ENCODE data around the gene FDXR. TPM values are rescaled to one million over a fixed set of nuclear protein-coding genes. Genes with fewer than 3 reads are reported as not detected.

FDXR gene
- total and polyA plus RNA-seq, 2 donors: 8.2 to 14.1 TPM

DNA sequence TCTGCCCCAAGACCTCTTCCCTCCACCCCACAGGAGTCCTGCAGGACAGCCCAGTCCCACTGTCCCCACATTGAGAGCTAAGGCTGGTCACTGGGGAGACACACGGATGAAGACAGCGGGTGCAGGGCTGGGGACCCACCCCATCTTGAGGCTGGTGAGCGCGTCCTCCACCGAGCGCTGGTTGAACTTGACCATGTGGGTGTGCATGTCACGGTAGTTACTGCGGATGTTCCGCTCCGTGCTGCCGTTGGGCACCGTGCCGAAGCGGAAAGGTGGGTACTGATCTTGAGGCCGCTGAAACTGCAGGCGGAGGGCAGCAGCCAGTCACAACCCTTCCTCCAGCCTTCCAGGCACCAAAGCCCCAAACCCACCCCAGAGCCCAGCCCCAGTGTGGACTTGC is 26.2 kb downstream of the FDXR start:
- no peak for DNase-seq (ENCODE audit: low read depth in 6 of 9, low spot score in 9 of 9)

DNA sequence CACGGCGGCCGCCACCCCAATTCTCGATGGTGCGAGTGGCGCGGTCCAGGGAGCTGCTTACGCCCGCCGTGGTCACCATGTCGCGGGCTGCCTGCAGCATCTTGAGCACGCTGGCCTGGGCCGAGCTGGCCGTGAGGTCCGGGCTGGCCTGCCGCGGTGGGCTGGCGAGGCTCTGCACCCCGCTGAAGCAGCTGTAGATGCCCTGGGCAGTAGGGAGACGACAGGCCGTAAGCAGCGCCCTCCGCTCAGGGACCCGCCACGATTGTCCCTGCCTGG is 29.5 kb downstream of the FDXR start:
- WGBS: 52% methylated on average over 26 of the region's 26 CpGs
- DNase-seq (ENCODE audit: low read depth in 6 of 9, low spot score in 9 of 9): no peak

More for the DNA sequence above, 26.2 kb downstream of the FDXR start:
- Histone ChIP-seq H3K4me1 (ENCODE audit: control insufficient read depth in 2 of 2, insufficient read depth in 2 of 2, low read length in 2 of 2) (peaks cover 0 to 4% of the 10 kb centered on the region in 2 donors), H3K4me3 (ENCODE audit: low read length in 2 of 2) (no peak overlapping the region), H3K27me3 (ENCODE audit: control insufficient read depth in 2 of 2, insufficient read depth in 1 of 2, low read length in 1 of 2) (peaks cover 20 to 54% of the 10 kb centered on the region in 2 donors), H3K9me3 (ENCODE audit: control insufficient read depth in 2 of 2, insufficient read depth in 1 of 2, low read length in 1 of 2) (peaks cover 0 to 1% of the 10 kb centered on the region in 2 donors), H3K36me3 (ENCODE audit: control insufficient read depth in 2 of 2, insufficient read depth in 2 of 2, low read length in 1 of 2) (no peaks in the 10 kb centered on the region), H3K27ac (ENCODE audit: low read depth in 1 of 2, low read length in 1 of 2) (no peak overlapping the region)
- 97% methylated on average over 16 of the region's 16 CpGs for WGBS

GRCh38 chr17:74842599-74843351 is 30.0 kb downstream of the FDXR start:
- H3K9me3 ChIP-seq (ENCODE audit: control insufficient read depth in 2 of 2, insufficient read depth in 1 of 2, low read length in 1 of 2): no peaks in the 10 kb centered on the region
- peaks cover 4 to 11% of the 10 kb centered on the region in 2 donors for H3K4me1 ChIP-seq (ENCODE audit: control insufficient read depth in 2 of 2, insufficient read depth in 2 of 2, low read length in 2 of 2)
- WGBS: 9% methylated on average over 88 of the region's 88 CpGs
- H3K36me3 ChIP-seq (ENCODE audit: control insufficient read depth in 2 of 2, insufficient read depth in 2 of 2, low read length in 1 of 2): peaks cover 0 to 10% of the 10 kb centered on the region in 2 donors
- H3K4me3 ChIP-seq (ENCODE audit: low read length in 2 of 2): no peak overlapping the region
- H3K27me3 ChIP-seq (ENCODE audit: control insufficient read depth in 2 of 2, insufficient read depth in 1 of 2, low read length in 1 of 2): peaks cover 24 to 46% of the 10 kb centered on the region in 2 donors
- H3K27ac ChIP-seq (ENCODE audit: low read depth in 1 of 2, low read length in 1 of 2): no peak overlapping the region
- no peak for DNase-seq (ENCODE audit: low read depth in 6 of 9, low spot score in 9 of 9)

More for the DNA sequence above, 29.5 kb downstream of the FDXR start:
- H3K27ac ChIP-seq (ENCODE audit: low read depth in 1 of 2, low read length in 1 of 2): no peak overlapping the region
- peaks cover 4 to 11% of the 10 kb centered on the region in 2 donors for H3K4me1 ChIP-seq (ENCODE audit: control insufficient read depth in 2 of 2, insufficient read depth in 2 of 2, low read length in 2 of 2)
- H3K27me3 ChIP-seq (ENCODE audit: control insufficient read depth in 2 of 2, insufficient read depth in 1 of 2, low read length in 1 of 2): peaks cover 24 to 46% of the 10 kb centered on the region in 2 donors
- no peaks in the 10 kb centered on the region for H3K9me3 ChIP-seq (ENCODE audit: control insufficient read depth in 2 of 2, insufficient read depth in 1 of 2, low read length in 1 of 2)
- peaks cover 0 to 8% of the 10 kb centered on the region in 2 donors for H3K36me3 ChIP-seq (ENCODE audit: control insufficient read depth in 2 of 2, insufficient read depth in 2 of 2, low read length in 1 of 2)
- no peak overlapping the region for H3K4me3 ChIP-seq (ENCODE audit: low read length in 2 of 2)

- 93% methylated on average over 8 of the region's 8 CpGs for WGBS
- Histone ChIP-seq H3K4me1 (ENCODE audit: control insufficient read depth in 2 of 2, insufficient read depth in 2 of 2, low read length in 2 of 2) (peaks cover 4 to 11% of the 10 kb centered on the region in 2 donors), H3K27ac (ENCODE audit: low read depth in 1 of 2, low read length in 1 of 2) (no peak overlapping the region), H3K9me3 (ENCODE audit: control insufficient read depth in 2 of 2, insufficient read depth in 1 of 2, low read length in 1 of 2) (no peaks in the 10 kb centered on the region), H3K27me3 (ENCODE audit: control insufficient read depth in 2 of 2, insufficient read depth in 1 of 2, low read length in 1 of 2) (peaks cover 24 to 46% of the 10 kb centered on the region in 2 donors), H3K4me3 (ENCODE audit: low read length in 2 of 2) (no peak overlapping the region), H3K36me3 (ENCODE audit: control insufficient read depth in 2 of 2, insufficient read depth in 2 of 2, low read length in 1 of 2) (peaks cover 0 to 10% of the 10 kb centered on the region in 2 donors)
- no peak for DNase-seq (ENCODE audit: low read depth in 6 of 9, low spot score in 9 of 9)
Measured at GRCh38 chr17:74842146-74842598, 30.6 kb downstream of the FDXR start.

DNA sequence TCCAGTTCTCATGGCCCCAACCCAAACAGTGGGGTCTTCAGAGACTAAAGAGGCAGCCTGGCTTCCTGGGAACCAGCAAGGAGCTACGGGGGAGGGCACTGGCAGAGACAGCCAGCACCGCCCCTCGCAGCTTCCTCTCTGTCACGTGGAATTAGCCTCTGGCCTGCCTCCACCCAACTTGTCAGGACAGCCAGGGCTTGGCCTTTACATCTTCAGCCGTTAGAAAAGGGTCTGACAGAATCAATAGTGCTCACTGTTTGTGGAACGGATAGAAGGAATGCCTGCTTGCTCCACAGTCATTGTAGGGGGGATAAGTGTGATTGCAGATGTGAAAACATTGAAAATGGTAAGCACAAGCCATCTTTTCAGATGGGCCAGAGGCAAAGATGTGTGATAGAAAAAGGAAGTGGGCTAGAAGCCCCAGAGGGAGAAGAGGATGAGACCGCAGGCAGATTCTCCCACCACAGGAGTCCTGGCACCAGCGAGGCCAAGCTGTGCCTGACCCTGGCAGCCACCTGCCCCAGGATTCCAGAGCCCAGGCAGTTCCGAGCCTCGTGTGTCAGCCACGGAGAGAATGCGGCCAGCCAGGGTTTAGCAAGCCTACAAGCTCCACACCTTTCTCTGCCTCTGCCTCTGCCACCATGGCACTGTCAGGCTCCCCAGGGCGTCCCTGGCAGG is 31.7 kb downstream of the FDXR start:
- peak overlapping the region in 1 of 2 donors; percentile 13 for H3K27ac ChIP-seq (ENCODE audit: low read depth in 1 of 2, low read length in 1 of 2)
- H3K9me3 ChIP-seq (ENCODE audit: control insufficient read depth in 2 of 2, insufficient read depth in 1 of 2, low read length in 1 of 2): no peaks in the 10 kb centered on the region
- DNase-seq (ENCODE audit: low read depth in 6 of 9, low spot score in 9 of 9): no peak
- 38% methylated on average over 13 of the region's 13 CpGs for WGBS
- H3K27me3 ChIP-seq (ENCODE audit: control insufficient read depth in 2 of 2, insufficient read depth in 1 of 2, low read length in 1 of 2): peaks cover 24 to 45% of the 10 kb centered on the region in 2 donors
- H3K4me3 ChIP-seq (ENCODE audit: low read length in 2 of 2): no peak overlapping the region
- H3K4me1 ChIP-seq (ENCODE audit: control insufficient read depth in 2 of 2, insufficient read depth in 2 of 2, low read length in 2 of 2): peaks cover 4 to 11% of the 10 kb centered on the region in 2 donors
- peaks cover 5 to 15% of the 10 kb centered on the region in 2 donors for H3K36me3 ChIP-seq (ENCODE audit: control insufficient read depth in 2 of 2, insufficient read depth in 2 of 2, low read length in 1 of 2)

DNA sequence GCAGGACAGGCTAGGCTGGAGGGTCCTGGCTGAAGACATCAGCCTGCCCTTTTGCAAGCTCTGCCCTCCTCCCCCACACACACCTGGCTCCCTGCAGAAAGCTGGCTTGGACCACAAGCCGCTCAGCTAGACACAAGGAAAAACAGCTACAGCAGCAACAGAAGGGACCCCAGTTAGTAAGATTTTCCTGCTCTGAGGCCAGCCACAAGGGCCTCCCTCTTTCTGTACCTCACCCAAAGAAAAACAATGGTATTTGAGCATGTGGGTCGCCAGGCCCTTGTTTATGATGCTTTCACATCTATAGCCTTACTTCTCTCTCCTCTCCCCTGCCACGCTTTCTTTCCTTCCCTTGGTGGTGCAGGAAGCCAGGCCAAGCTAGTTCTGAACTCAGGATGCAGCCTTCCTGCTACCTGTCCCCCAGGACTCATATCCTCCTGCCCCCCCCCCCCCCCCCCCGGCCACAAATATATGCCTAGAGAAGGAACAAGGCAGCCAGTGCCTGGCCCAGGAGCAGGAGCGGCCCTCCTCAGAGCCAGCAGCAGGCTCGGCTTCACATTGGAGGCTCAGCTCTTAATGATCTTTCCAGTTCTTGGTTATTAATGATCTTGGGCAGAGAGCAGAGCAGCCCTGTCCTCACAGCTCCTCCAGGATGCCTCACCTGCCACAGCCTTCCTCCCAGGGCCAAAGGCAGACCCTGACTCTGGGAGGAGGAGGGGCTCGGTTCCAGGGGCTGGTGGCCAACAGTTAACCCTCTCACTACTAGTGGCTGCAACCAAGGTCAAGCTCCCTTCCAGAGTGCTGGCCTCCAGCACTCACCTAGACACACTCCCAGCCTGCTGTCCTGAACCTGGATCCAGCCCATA is 32.6 kb downstream of the FDXR start:
- no peak overlapping the region for H3K4me3 ChIP-seq (ENCODE audit: low read length in 2 of 2)
- no peak for DNase-seq (ENCODE audit: low read depth in 6 of 9, low spot score in 9 of 9)
- H3K27ac ChIP-seq (ENCODE audit: low read depth in 1 of 2, low read length in 1 of 2): no peak overlapping the region
- WGBS: 82% methylated on average over 6 of the region's 7 CpGs
- H3K4me1 ChIP-seq (ENCODE audit: control insufficient read depth in 2 of 2, insufficient read depth in 2 of 2, low read length in 2 of 2): peaks cover 4 to 11% of the 10 kb centered on the region in 2 donors
- no peaks in the 10 kb centered on the region for H3K9me3 ChIP-seq (ENCODE audit: control insufficient read depth in 2 of 2, insufficient read depth in 1 of 2, low read length in 1 of 2)
- peaks cover 5 to 21% of the 10 kb centered on the region in 2 donors for H3K36me3 ChIP-seq (ENCODE audit: control insufficient read depth in 2 of 2, insufficient read depth in 2 of 2, low read length in 1 of 2)
- H3K27me3 ChIP-seq (ENCODE audit: control insufficient read depth in 2 of 2, insufficient read depth in 1 of 2, low read length in 1 of 2): peaks cover 24 to 42% of the 10 kb centered on the region in 2 donors

GRCh38 chr17:74838274-74838673 is 34.5 kb downstream of the FDXR start:
- Histone ChIP-seq H3K4me3 (ENCODE audit: low read length in 2 of 2) (no peak overlapping the region), H3K27me3 (ENCODE audit: control insufficient read depth in 2 of 2, insufficient read depth in 1 of 2, low read length in 1 of 2) (peaks cover 21 to 28% of the 10 kb centered on the region in 2 donors), H3K36me3 (ENCODE audit: control insufficient read depth in 2 of 2, insufficient read depth in 2 of 2, low read length in 1 of 2) (peaks cover 5 to 21% of the 10 kb centered on the region in 2 donors), H3K9me3 (ENCODE audit: control insufficient read depth in 2 of 2, insufficient read depth in 1 of 2, low read length in 1 of 2) (no peaks in the 10 kb centered on the region), H3K4me1 (ENCODE audit: control insufficient read depth in 2 of 2, insufficient read depth in 2 of 2, low read length in 2 of 2) (peaks cover 4 to 16% of the 10 kb centered on the region in 2 donors), H3K27ac (ENCODE audit: low read depth in 1 of 2, low read length in 1 of 2) (no peak overlapping the region)
- 97% methylated on average over 9 of the region's 9 CpGs for WGBS
- no peak for DNase-seq (ENCODE audit: low read depth in 6 of 9, low spot score in 9 of 9)

GRCh38 chr17:74836691-74837467 is 35.9 kb downstream of the FDXR start:
- 96% methylated on average over 19 of the region's 19 CpGs for WGBS
- H3K27ac ChIP-seq (ENCODE audit: low read depth in 1 of 2, low read length in 1 of 2): no peak overlapping the region
- H3K4me1 ChIP-seq (ENCODE audit: control insufficient read depth in 2 of 2, insufficient read depth in 2 of 2, low read length in 2 of 2): peaks cover 0 to 16% of the 10 kb centered on the region in 2 donors

More at GRCh38 chr17:74836691-74837467, 35.9 kb downstream of the FDXR start:
- DNase-seq (ENCODE audit: low read depth in 6 of 9, low spot score in 9 of 9): no peak
- peaks cover 7 to 17% of the 10 kb centered on the region in 2 donors for H3K27me3 ChIP-seq (ENCODE audit: control insufficient read depth in 2 of 2, insufficient read depth in 1 of 2, low read length in 1 of 2)
- H3K4me3 ChIP-seq (ENCODE audit: low read length in 2 of 2): no peak overlapping the region
- H3K9me3 ChIP-seq (ENCODE audit: control insufficient read depth in 2 of 2, insufficient read depth in 1 of 2, low read length in 1 of 2): no peaks in the 10 kb centered on the region
- peaks cover 5 to 21% of the 10 kb centered on the region in 2 donors for H3K36me3 ChIP-seq (ENCODE audit: control insufficient read depth in 2 of 2, insufficient read depth in 2 of 2, low read length in 1 of 2)
